Memory B cell (primary cell): ENCODE measurements around the gene MBD3.

Experiments used
- ATAC-seq: fragments of 150-1000 bp; cut with Tn5 transposase; 2 replicates; pipeline ENCODE4 v1.10.0; 2021; ENCODE audit warnings: low read depth, mild to moderate bottlenecking, moderate library complexity
- DNase-seq, 2 donors: peaks; one replicate each; pipeline ENCODE4 v3.0.0; 2022; ENCODE audit warnings: low spot score in 2 of 2
- H3K27ac Mint-ChIP-seq: one replicate; pipeline ENCODE4 v1.8.0; 2022; ENCODE audit warnings: mild to moderate bottlenecking, moderate library complexity, mixed read lengths
- H3K27me3 Mint-ChIP-seq: one replicate; pipeline ENCODE4 v1.8.0; 2022; ENCODE audit warnings: mixed read lengths
- H3K36me3 Mint-ChIP-seq: one replicate; pipeline ENCODE4 v1.8.0; 2022; ENCODE audit warnings: mild to moderate bottlenecking, mixed read lengths
- H3K4me1 Mint-ChIP-seq: one replicate; pipeline ENCODE4 v1.8.0; 2022; ENCODE audit warnings: mixed read lengths
- H3K4me3 Mint-ChIP-seq: one replicate; pipeline ENCODE4 v1.8.0; 2022; ENCODE audit warnings: mild to moderate bottlenecking, moderate library complexity, mixed read lengths
- H3K9me3 Mint-ChIP-seq: one replicate; pipeline ENCODE4 v1.8.0; 2022; ENCODE audit warnings: mixed read lengths

MBD3 gene

GRCh38 chr19:1598777-1599459, 6.3 kb upstream of the MBD3 start:
- no peaks in the 10 kb centered on the region for H3K27me3 Mint-ChIP-seq
- no peak overlapping the region for H3K27ac Mint-ChIP-seq
- peaks cover 10% of the 10 kb centered on the region for H3K36me3 Mint-ChIP-seq
- ATAC-seq (no peak), DNase-seq (no peak)
- H3K4me1 Mint-ChIP-seq, result peaks cover 10% of the 10 kb centered on the region
- no peaks in the 10 kb centered on the region for H3K9me3 Mint-ChIP-seq
- H3K4me3 Mint-ChIP-seq, result no peak overlapping the region

GRCh38 chr19:1593501-1593772, 772 bp upstream of the MBD3 start:
- ATAC-seq (no peak), DNase-seq (no peak)
- H3K36me3 Mint-ChIP-seq, result peaks cover 9% of the 10 kb centered on the region
- H3K27me3 Mint-ChIP-seq, result no peaks in the 10 kb centered on the region
- no peaks in the 10 kb centered on the region for H3K9me3 Mint-ChIP-seq
- peak overlapping the region; percentile 57 for H3K27ac Mint-ChIP-seq
- H3K4me1 Mint-ChIP-seq, result peaks cover 18% of the 10 kb centered on the region
- H3K4me3 Mint-ChIP-seq, result peak overlapping the region; percentile 91

GRCh38 chr19:1592024-1592754, 476 bp downstream of the MBD3 start:
- Mint-ChIP-seq H3K9me3 (no peaks in the 10 kb centered on the region), H3K4me1 (peaks cover 13% of the 10 kb centered on the region), H3K4me3 (peak overlapping the region; percentile 85), H3K27me3 (no peaks in the 10 kb centered on the region), H3K36me3 (peaks cover 4% of the 10 kb centered on the region), H3K27ac (peak overlapping the region; percentile 57)
- DNase-seq (peak; percentile 77 to 85), ATAC-seq (peak; percentile 84)

- H3K36me3 Mint-ChIP-seq, result peaks cover 3% of the 10 kb centered on the region
- peak overlapping the region; percentile 85 for H3K4me3 Mint-ChIP-seq
- no peaks in the 10 kb centered on the region for H3K9me3 Mint-ChIP-seq
- peak overlapping the region; percentile 57 for H3K27ac Mint-ChIP-seq
- H3K27me3 Mint-ChIP-seq, result no peaks in the 10 kb centered on the region
- DNase-seq, result no peak
- peaks cover 12% of the 10 kb centered on the region for H3K4me1 Mint-ChIP-seq
- no peak for ATAC-seq
Observed at GRCh38 chr19:1591421-1592023, 1.1 kb downstream of the MBD3 start.

- H3K27me3 Mint-ChIP-seq, result no peaks in the 10 kb centered on the region
- peak overlapping the region; percentile 85 for H3K4me3 Mint-ChIP-seq
- peaks cover 3% of the 10 kb centered on the region for H3K36me3 Mint-ChIP-seq
- ATAC-seq, result peak; percentile 17
- peaks cover 14% of the 10 kb centered on the region for H3K4me1 Mint-ChIP-seq
- H3K27ac Mint-ChIP-seq, result peak overlapping the region; percentile 57
- H3K9me3 Mint-ChIP-seq, result no peaks in the 10 kb centered on the region
- no peak for DNase-seq
Observed at GRCh38 chr19:1590641-1591397, 1.8 kb downstream of the MBD3 start.

- Mint-ChIP-seq H3K27ac (no peak overlapping the region), H3K27me3 (no peaks in the 10 kb centered on the region), H3K9me3 (no peaks in the 10 kb centered on the region), H3K36me3 (peaks cover 6% of the 10 kb centered on the region), H3K4me3 (no peak overlapping the region), H3K4me1 (peaks cover 18% of the 10 kb centered on the region)
- DNase-seq (no peak), ATAC-seq (no peak)
Observed at GRCh38 chr19:1587872-1588271, 4.8 kb downstream of the MBD3 start.

- Mint-ChIP-seq H3K4me1 (peaks cover 8% of the 10 kb centered on the region), H3K27me3 (no peaks in the 10 kb centered on the region), H3K4me3 (no peak overlapping the region), H3K36me3 (peaks cover 6% of the 10 kb centered on the region), H3K9me3 (no peaks in the 10 kb centered on the region), H3K27ac (no peak overlapping the region)
- ATAC-seq, result no peak
- no peak for DNase-seq
Observed at GRCh38 chr19:1585243-1585580, 7.5 kb downstream of the MBD3 start.

GRCh38 chr19:1584500-1585242, 8.0 kb downstream of the MBD3 start:
- Mint-ChIP-seq H3K9me3 (no peaks in the 10 kb centered on the region), H3K36me3 (peaks cover 8% of the 10 kb centered on the region), H3K27me3 (no peaks in the 10 kb centered on the region), H3K27ac (no peak overlapping the region), H3K4me3 (no peak overlapping the region), H3K4me1 (peaks cover 7% of the 10 kb centered on the region)
- DNase-seq (no peak), ATAC-seq (no peak)

GRCh38 chr19:1582201-1582600, 10.5 kb downstream of the MBD3 start:
- ATAC-seq, result no peak
- no peak for DNase-seq
- H3K4me3 Mint-ChIP-seq, result no peak overlapping the region
- peaks cover 10% of the 10 kb centered on the region for H3K36me3 Mint-ChIP-seq
- no peaks in the 10 kb centered on the region for H3K9me3 Mint-ChIP-seq
- no peaks in the 10 kb centered on the region for H3K27me3 Mint-ChIP-seq
- H3K27ac Mint-ChIP-seq, result no peak overlapping the region
- H3K4me1 Mint-ChIP-seq, result peaks cover 6% of the 10 kb centered on the region

GRCh38 chr19:1580957-1581356, 11.7 kb downstream of the MBD3 start:
- H3K27ac Mint-ChIP-seq, result no peak overlapping the region
- no peak for ATAC-seq
- H3K4me3 Mint-ChIP-seq, result no peak overlapping the region
- H3K9me3 Mint-ChIP-seq, result no peaks in the 10 kb centered on the region
- peaks cover 4% of the 10 kb centered on the region for H3K4me1 Mint-ChIP-seq
- peaks cover 11% of the 10 kb centered on the region for H3K36me3 Mint-ChIP-seq
- no peaks in the 10 kb centered on the region for H3K27me3 Mint-ChIP-seq
- DNase-seq, result no peak

- H3K4me3 Mint-ChIP-seq, result no peak overlapping the region
- DNase-seq, result no peak
- no peak for ATAC-seq
- peaks cover 13% of the 10 kb centered on the region for H3K36me3 Mint-ChIP-seq
- no peaks in the 10 kb centered on the region for H3K9me3 Mint-ChIP-seq
- peaks cover 5% of the 10 kb centered on the region for H3K4me1 Mint-ChIP-seq
- no peaks in the 10 kb centered on the region for H3K27me3 Mint-ChIP-seq
- H3K27ac Mint-ChIP-seq, result no peak overlapping the region
Observed at GRCh38 chr19:1580382-1580781, 12.3 kb downstream of the MBD3 start.

GRCh38 chr19:1579222-1579621, 13.4 kb downstream of the MBD3 start:
- ATAC-seq (no peak), DNase-seq (no peak)
- H3K4me3 Mint-ChIP-seq, result no peak overlapping the region
- no peaks in the 10 kb centered on the region for H3K9me3 Mint-ChIP-seq
- no peaks in the 10 kb centered on the region for H3K27me3 Mint-ChIP-seq
- H3K36me3 Mint-ChIP-seq, result peaks cover 10% of the 10 kb centered on the region
- no peak overlapping the region for H3K27ac Mint-ChIP-seq
- H3K4me1 Mint-ChIP-seq, result peaks cover 3% of the 10 kb centered on the region

GRCh38 chr19:1577929-1578618, 14.6 kb downstream of the MBD3 start:
- Mint-ChIP-seq H3K36me3 (peaks cover 10% of the 10 kb centered on the region), H3K9me3 (no peaks in the 10 kb centered on the region), H3K4me1 (peaks cover 6% of the 10 kb centered on the region), H3K27me3 (no peaks in the 10 kb centered on the region), H3K4me3 (no peak overlapping the region), H3K27ac (no peak overlapping the region)
- DNase-seq (no peak), ATAC-seq (no peak)
